Neural cell (in vitro differentiated cells): ENCODE results near the gene TBCK.

ENCODE experiments used
- TAF1 ChIP-seq: IDR thresholded peaks from 2 replicates; pipeline ENCODE4 v1.6.1; 2012; ENCODE audit warnings: low read depth
- TF ChIP-seq, protein P1 (sequence below): IDR thresholded peaks from 2 replicates; pipeline ENCODE4 v1.6.1; 2012; ENCODE audit warnings: borderline replicate concordance
- TF ChIP-seq, protein P2 (sequence below): fragments of 450-650 bp; IDR thresholded peaks from 2 replicates; pipeline ENCODE4 v1.5.1; 2014; ENCODE audit warnings: antibody characterized with exemption, mild to moderate bottlenecking, moderate library complexity; ENCODE audit not compliant: poor library complexity, severe bottlenecking

DNA sequence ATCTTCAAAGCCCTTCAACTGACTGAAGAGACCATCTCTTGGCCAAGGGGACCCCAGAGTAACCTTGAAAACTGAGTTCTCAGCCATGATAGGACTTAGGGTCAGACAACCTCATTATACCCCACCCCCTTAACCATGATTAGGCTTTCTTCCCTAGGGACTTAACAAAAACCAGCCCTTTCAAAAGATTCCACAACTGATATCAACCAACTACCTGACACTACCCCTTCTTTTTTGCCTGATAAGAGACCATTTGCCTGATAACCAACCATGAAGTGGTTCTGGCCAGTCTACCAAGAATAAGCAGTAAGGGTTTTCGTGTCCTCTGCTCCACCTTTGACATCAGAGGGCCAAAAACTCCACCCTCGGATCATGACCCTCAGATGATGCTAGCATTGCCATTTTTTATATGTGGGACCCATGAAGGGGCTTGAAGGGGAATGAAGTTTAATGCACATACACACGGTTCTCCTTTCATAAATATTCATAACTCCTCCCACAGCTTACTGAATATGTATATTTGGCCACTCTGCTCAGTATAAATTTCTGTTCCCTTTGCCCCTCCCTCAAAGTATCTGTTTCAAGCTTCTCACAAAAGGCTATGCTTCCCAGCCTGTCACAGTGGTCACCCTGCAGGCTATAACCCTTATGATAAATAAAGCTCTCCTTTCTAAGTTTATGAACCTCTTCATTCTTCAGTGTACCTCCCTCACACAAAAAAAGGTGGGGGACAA is 12.3 kb downstream of the TBCK start:
- TF ChIP-seq, protein P1, sequence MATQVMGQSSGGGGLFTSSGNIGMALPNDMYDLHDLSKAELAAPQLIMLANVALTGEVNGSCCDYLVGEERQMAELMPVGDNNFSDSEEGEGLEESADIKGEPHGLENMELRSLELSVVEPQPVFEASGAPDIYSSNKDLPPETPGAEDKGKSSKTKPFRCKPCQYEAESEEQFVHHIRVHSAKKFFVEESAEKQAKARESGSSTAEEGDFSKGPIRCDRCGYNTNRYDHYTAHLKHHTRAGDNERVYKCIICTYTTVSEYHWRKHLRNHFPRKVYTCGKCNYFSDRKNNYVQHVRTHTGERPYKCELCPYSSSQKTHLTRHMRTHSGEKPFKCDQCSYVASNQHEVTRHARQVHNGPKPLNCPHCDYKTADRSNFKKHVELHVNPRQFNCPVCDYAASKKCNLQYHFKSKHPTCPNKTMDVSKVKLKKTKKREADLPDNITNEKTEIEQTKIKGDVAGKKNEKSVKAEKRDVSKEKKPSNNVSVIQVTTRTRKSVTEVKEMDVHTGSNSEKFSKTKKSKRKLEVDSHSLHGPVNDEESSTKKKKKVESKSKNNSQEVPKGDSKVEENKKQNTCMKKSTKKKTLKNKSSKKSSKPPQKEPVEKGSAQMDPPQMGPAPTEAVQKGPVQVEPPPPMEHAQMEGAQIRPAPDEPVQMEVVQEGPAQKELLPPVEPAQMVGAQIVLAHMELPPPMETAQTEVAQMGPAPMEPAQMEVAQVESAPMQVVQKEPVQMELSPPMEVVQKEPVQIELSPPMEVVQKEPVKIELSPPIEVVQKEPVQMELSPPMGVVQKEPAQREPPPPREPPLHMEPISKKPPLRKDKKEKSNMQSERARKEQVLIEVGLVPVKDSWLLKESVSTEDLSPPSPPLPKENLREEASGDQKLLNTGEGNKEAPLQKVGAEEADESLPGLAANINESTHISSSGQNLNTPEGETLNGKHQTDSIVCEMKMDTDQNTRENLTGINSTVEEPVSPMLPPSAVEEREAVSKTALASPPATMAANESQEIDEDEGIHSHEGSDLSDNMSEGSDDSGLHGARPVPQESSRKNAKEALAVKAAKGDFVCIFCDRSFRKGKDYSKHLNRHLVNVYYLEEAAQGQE = no peak
- TF ChIP-seq, protein P2, sequence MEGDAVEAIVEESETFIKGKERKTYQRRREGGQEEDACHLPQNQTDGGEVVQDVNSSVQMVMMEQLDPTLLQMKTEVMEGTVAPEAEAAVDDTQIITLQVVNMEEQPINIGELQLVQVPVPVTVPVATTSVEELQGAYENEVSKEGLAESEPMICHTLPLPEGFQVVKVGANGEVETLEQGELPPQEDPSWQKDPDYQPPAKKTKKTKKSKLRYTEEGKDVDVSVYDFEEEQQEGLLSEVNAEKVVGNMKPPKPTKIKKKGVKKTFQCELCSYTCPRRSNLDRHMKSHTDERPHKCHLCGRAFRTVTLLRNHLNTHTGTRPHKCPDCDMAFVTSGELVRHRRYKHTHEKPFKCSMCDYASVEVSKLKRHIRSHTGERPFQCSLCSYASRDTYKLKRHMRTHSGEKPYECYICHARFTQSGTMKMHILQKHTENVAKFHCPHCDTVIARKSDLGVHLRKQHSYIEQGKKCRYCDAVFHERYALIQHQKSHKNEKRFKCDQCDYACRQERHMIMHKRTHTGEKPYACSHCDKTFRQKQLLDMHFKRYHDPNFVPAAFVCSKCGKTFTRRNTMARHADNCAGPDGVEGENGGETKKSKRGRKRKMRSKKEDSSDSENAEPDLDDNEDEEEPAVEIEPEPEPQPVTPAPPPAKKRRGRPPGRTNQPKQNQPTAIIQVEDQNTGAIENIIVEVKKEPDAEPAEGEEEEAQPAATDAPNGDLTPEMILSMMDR = no peak
- TF ChIP-seq TAF1 = no peak
